Stimulated activated CD8-positive, alpha-beta memory T cell treated with anti-CD3 and anti-CD28 coated beads, Interleukin-12 subunit alpha, Interleukin-12 subunit beta, amount 100 ng/mL, for 24 hours (primary cell): Measurements from ENCODE around the gene CARM1.
"Not testable (repeated sequence)": the region's sequence is repeated elsewhere in the genome, so short reads cannot be mapped to it uniquely, and the experiment has no call there.

Experiments used
- DNase-seq: peaks from one replicate; pipeline ENCODE4 v3.0.0-alpha.2; 2020; ENCODE audit errors: extremely low read depth

The CARM1 gene

GRCh38 chr19:10928563-10929401 is 57.4 kb downstream of the CARM1 start, which contains the start of the genes TIMM29 and YIPF2:
TSS of gene TIMM29 (plus strand) at chr19:10928811. CDS start at chr19:10928823, 12 bp downstream.
TSS of gene YIPF2 (minus strand) at chr19:10928639. CDS start at chr19:10928410, 229 bp downstream.
- peak; percentile 86 for DNase-seq

GRCh38 chr19:10929402-10929794 is 58.0 kb downstream of the CARM1 start:
- no peak for DNase-seq

- no peak for DNase-seq
Observed at GRCh38 chr19:10935371-10936059, 64.2 kb downstream of the CARM1 start.

GRCh38 chr19:10936661-10937084 is 65.3 kb downstream of the CARM1 start:
- no peak for DNase-seq

GRCh38 chr19:10941649-10942048 is 70.3 kb downstream of the CARM1 start:
- not testable (repeated sequence) for DNase-seq

- DNase-seq = not testable (repeated sequence)
Observed at GRCh38 chr19:10943412-10943811, 72.1 kb downstream of the CARM1 start.

GRCh38 chr19:10945264-10945663 is 73.9 kb downstream of the CARM1 start:
- DNase-seq = no peak

- no peak for DNase-seq
Observed at GRCh38 chr19:10946958-10947657, 75.8 kb downstream of the CARM1 start.

- DNase-seq = no peak
Observed at GRCh38 chr19:10952809-10953208, 81.5 kb downstream of the CARM1 start.

- DNase-seq = not testable (repeated sequence)
Observed at GRCh38 chr19:10959277-10959968, 88.1 kb downstream of the CARM1 start.

GRCh38 chr19:10960314-10961072 is 89.1 kb downstream of the CARM1 start, which contains the start of gene SMARCA4:
TSS of gene SMARCA4 (plus strand) at chr19:10961030. CDS start at chr19:10984152, 23,122 bp downstream.
- peak; percentile 95 for DNase-seq

- DNase-seq = no peak
Observed at GRCh38 chr19:10961073-10961860, 89.9 kb downstream of the CARM1 start.

GRCh38 chr19:10962863-10963262 is 91.5 kb downstream of the CARM1 start:
- DNase-seq = no peak

- DNase-seq = no peak
Observed at GRCh38 chr19:10963865-10964264, 92.5 kb downstream of the CARM1 start.

- DNase-seq = no peak
Observed at GRCh38 chr19:10964903-10965302, 93.5 kb downstream of the CARM1 start.

- no peak for DNase-seq
Observed at GRCh38 chr19:10965398-10965797, 94.0 kb downstream of the CARM1 start.

- no peak for DNase-seq
Observed at GRCh38 chr19:10966809-10967208, 95.5 kb downstream of the CARM1 start.

GRCh38 chr19:10968527-10969135 is 97.3 kb downstream of the CARM1 start:
- DNase-seq = no peak

- DNase-seq = no peak
Observed at GRCh38 chr19:10971107-10971726, 99.9 kb downstream of the CARM1 start.
